IPS DF 6.9 (cell line): Measurements from ENCODE around the gene PDC.
"Not testable (repeated sequence)": the region's sequence is repeated elsewhere in the genome, so short reads cannot be mapped to it uniquely, and the experiment has no call there.

Experiments used
- DNase-seq: peaks from one replicate; pipeline ENCODE4 v3.0.0-alpha.2; 2013; ENCODE audit warnings: low read depth, low spot score
- H3K27ac ChIP-seq: one replicate; pipeline ENCODE4 v1.5.1; 2013; ENCODE audit warnings: low read length, control low read depth
- H3K27me3 ChIP-seq: 2 replicates; pipeline ENCODE4 v1.6.1; 2013; ENCODE audit warnings: mild to moderate bottlenecking, low read length; ENCODE audit not compliant: control insufficient read depth, insufficient read depth
- H3K36me3 ChIP-seq: 2 replicates; pipeline ENCODE4 v1.6.1; 2013; ENCODE audit warnings: low read length; ENCODE audit not compliant: control insufficient read depth, insufficient read depth
- H3K4me1 ChIP-seq: 2 replicates; pipeline ENCODE4 v1.6.1; 2013; ENCODE audit warnings: low read length; ENCODE audit not compliant: control insufficient read depth, insufficient read depth
- H3K4me3 ChIP-seq: 2 replicates; pipeline ENCODE4 v1.5.1; 2013; ENCODE audit warnings: mild to moderate bottlenecking, low read length
- H3K9me3 ChIP-seq: 2 replicates; pipeline ENCODE4 v1.6.1; 2013; ENCODE audit warnings: low read length, inconsistent platforms; ENCODE audit not compliant: control insufficient read depth, insufficient read depth
- WGBS: extraction: QIAGEN DNeasy Blood & Tissue Kit; methylation state at CpG from one replicate; pipeline ENCODE4 v1.1.7; 2013; ENCODE audit warnings: mixed read lengths, missing lambda C conversion rate; ENCODE audit not compliant: insufficient read length, insufficient coverage; 5-methylcytosine and 5-hydroxymethylcytosine counted together

The PDC gene

DNA sequence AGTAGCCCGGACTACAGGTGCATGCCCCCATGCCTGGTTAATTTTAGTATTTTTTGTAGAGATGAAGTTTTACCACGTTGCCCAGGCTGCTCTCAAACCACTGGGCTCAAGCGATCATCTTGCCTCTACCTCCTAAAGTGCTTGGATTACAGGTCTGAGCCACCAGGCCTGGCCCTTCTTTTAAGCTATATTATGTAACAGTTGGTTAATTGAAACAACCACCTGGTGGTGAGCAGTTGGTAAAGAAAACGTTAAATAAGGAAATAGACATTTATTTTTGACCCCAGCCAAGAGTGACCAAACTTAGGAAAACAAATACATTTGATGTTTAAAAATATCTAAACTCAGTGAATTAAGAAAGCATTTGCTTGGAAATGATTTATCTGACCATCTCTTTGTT, 12.1 kb upstream of the PDC start:
- H3K9me3 ChIP-seq, result no peaks in the 10 kb centered on the region
- H3K4me3 ChIP-seq, result no peak overlapping the region
- no peak overlapping the region for H3K27ac ChIP-seq
- no peaks in the 10 kb centered on the region for H3K4me1 ChIP-seq
- no peaks in the 10 kb centered on the region for H3K36me3 ChIP-seq
- no CpG with 5 or more reads among the region's 4 CpGs for WGBS
- DNase-seq, result no peak
- no peaks in the 10 kb centered on the region for H3K27me3 ChIP-seq

GRCh38 chr1:186465946-186466345, 5.0 kb upstream of the PDC start:
- H3K9me3 ChIP-seq, result no peaks in the 10 kb centered on the region
- no peak for DNase-seq
- no peaks in the 10 kb centered on the region for H3K36me3 ChIP-seq
- no peak overlapping the region for H3K27ac ChIP-seq
- no CpG with 5 or more reads among the region's 2 CpGs for WGBS
- H3K4me3 ChIP-seq, result no peak overlapping the region
- no peaks in the 10 kb centered on the region for H3K27me3 ChIP-seq
- no peaks in the 10 kb centered on the region for H3K4me1 ChIP-seq

- H3K27me3 ChIP-seq, H3K27ac ChIP-seq, H3K36me3 ChIP-seq, H3K4me1 ChIP-seq, DNase-seq, H3K4me3 ChIP-seq, H3K9me3 ChIP-seq: not testable (repeated sequence)
These were observed 4.6 kb upstream of the PDC start for GRCh38 chr1:186465491-186465890.

DNA sequence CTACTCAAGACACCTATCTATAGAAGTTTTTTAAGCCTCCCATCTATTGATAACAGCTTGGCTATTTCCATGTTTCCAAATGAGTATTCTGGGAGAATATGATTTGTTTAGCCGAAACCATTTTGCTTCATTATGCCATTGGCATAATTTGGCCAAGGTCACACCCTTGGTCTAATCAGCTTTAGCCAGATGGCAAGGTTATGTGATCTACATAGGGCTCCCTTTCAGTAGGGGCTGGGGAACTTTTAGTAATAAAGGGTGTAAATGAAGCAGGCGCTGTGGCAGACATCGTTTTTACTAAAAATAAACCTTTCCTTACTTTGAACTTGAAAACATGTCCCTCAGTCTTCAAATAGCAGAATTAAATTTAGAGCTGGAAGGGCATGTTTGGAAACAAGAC, 3.0 kb upstream of the PDC start:
- no peak for DNase-seq
- Histone ChIP-seq H3K4me3 (no peak overlapping the region), H3K36me3 (no peaks in the 10 kb centered on the region), H3K4me1 (no peaks in the 10 kb centered on the region), H3K9me3 (no peaks in the 10 kb centered on the region), H3K27me3 (no peaks in the 10 kb centered on the region), H3K27ac (no peak overlapping the region)
- no CpG with 5 or more reads among the region's 3 CpGs for WGBS

- no peak overlapping the region for H3K4me3 ChIP-seq
- DNase-seq, result no peak
- no peaks in the 10 kb centered on the region for H3K4me1 ChIP-seq
- H3K9me3 ChIP-seq, result no peaks in the 10 kb centered on the region
- H3K36me3 ChIP-seq, result no peaks in the 10 kb centered on the region
- no CpG with 5 or more reads among the region's 5 CpGs for WGBS
- no peak overlapping the region for H3K27ac ChIP-seq
- no peaks in the 10 kb centered on the region for H3K27me3 ChIP-seq
These were observed 2.6 kb upstream of the PDC start for GRCh38 chr1:186463511-186463910.

GRCh38 chr1:186459161-186459560, 1.8 kb downstream of the PDC start:
- H3K4me3 ChIP-seq, H3K36me3 ChIP-seq, DNase-seq, H3K27me3 ChIP-seq, H3K4me1 ChIP-seq, H3K9me3 ChIP-seq, H3K27ac ChIP-seq: not testable (repeated sequence)
- no CpG with 5 or more reads among the region's 14 CpGs for WGBS

- Histone ChIP-seq H3K4me1 (no peaks in the 10 kb centered on the region), H3K4me3 (no peak overlapping the region), H3K9me3 (no peaks in the 10 kb centered on the region), H3K27ac (no peak overlapping the region), H3K27me3 (no peaks in the 10 kb centered on the region), H3K36me3 (no peaks in the 10 kb centered on the region)
- no peak for DNase-seq
- no CpG with 5 or more reads among the region's 3 CpGs for WGBS
These were observed 4.1 kb downstream of the PDC start for GRCh38 chr1:186456729-186457255.

GRCh38 chr1:186454981-186455380, 5.9 kb downstream of the PDC start:
- DNase-seq, result no peak
- H3K27me3 ChIP-seq, result no peaks in the 10 kb centered on the region
- H3K4me1 ChIP-seq, result no peaks in the 10 kb centered on the region
- no peak overlapping the region for H3K27ac ChIP-seq
- H3K9me3 ChIP-seq, result no peaks in the 10 kb centered on the region
- H3K36me3 ChIP-seq, result no peaks in the 10 kb centered on the region
- WGBS, result no CpG with 5 or more reads among the region's 3 CpGs
- H3K4me3 ChIP-seq, result no peak overlapping the region

DNA sequence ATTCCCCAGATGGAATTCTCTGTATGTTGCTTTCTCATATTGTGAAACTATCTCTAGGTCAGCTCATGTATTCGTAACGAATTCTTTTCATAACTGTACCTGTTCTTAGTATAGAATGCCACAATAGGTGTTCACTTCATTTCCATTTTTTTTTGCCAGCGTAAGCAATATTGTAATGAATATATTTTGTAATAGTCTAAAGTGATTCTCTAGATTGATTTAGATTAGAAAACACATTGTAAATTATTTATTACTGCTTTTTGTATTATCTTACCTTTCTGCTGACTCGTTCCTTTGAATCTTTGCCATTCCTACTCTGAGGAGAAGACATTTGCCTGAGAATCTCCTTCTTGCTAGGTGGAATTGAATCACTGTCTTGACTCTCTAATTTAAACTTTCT, 14.8 kb downstream of the PDC start:
- no CpG with 5 or more reads among the region's 4 CpGs for WGBS

DNA sequence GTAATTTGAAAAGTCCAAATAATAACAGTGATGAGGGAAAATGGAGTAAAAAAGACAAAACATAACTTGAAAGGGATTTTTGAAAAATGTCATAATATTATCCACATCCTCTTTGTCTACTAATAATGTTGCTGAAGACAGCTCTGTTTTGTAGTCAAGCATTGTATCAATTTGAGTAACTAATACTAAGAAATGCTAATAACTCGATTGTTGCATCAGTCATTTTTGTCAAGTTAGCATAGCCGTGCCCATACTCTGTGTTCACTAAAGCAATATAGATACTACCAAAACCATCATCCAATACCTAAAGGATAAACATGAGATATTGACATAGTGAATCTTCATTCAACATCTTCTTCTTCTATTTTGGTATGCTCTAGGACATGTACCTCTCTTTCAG, 17.3 kb downstream of the PDC start:
- no peaks in the 10 kb centered on the region for H3K9me3 ChIP-seq
- H3K4me3 ChIP-seq, result no peak overlapping the region
- no peaks in the 10 kb centered on the region for H3K36me3 ChIP-seq
- WGBS, result no CpG with 5 or more reads among the region's 2 CpGs
- H3K4me1 ChIP-seq, result no peaks in the 10 kb centered on the region
- no peak overlapping the region for H3K27ac ChIP-seq
- no peaks in the 10 kb centered on the region for H3K27me3 ChIP-seq
- DNase-seq, result no peak

More for the DNA sequence above, 14.8 kb downstream of the PDC start:
- no peak overlapping the region for H3K4me3 ChIP-seq
- no peaks in the 10 kb centered on the region for H3K27me3 ChIP-seq
- no peak overlapping the region for H3K27ac ChIP-seq
- no peaks in the 10 kb centered on the region for H3K4me1 ChIP-seq
- no peaks in the 10 kb centered on the region for H3K9me3 ChIP-seq
- no peak for DNase-seq
- no peaks in the 10 kb centered on the region for H3K36me3 ChIP-seq

GRCh38 chr1:186442651-186443375, 18.1 kb downstream of the PDC start:
- Histone ChIP-seq H3K4me1 (no peaks in the 10 kb centered on the region), H3K9me3 (no peaks in the 10 kb centered on the region), H3K27me3 (no peaks in the 10 kb centered on the region), H3K36me3 (no peaks in the 10 kb centered on the region), H3K27ac (no peak overlapping the region), H3K4me3 (no peak overlapping the region)
- DNase-seq, result no peak
- WGBS, result no CpG with 5 or more reads among the region's 1 CpG
